HG02870 (cell line): ENCODE results near the gene PI16.

Source experiments
- ATAC-seq: cut with Tn5 transposase; IDR thresholded peaks from one replicate; pipeline ENCODE4 v1.9.1; 2021; ENCODE audit warnings: mild to moderate bottlenecking, moderate library complexity; ENCODE audit not compliant: unreplicated experiment

The PI16 gene

GRCh38 chr6:36997811-36998722 is 43.5 kb downstream of the PI16 start:
- ATAC-seq, result no peak

- no peak for ATAC-seq
Observed at GRCh38 chr6:36998723-36999038, 44.1 kb downstream of the PI16 start.

GRCh38 chr6:36999061-36999750 is 44.7 kb downstream of the PI16 start:
- no peak for ATAC-seq

GRCh38 chr6:36999751-37000125 is 45.2 kb downstream of the PI16 start:
- ATAC-seq, result no peak

- ATAC-seq, result no peak
Observed at GRCh38 chr6:37004044-37004980, 49.8 kb downstream of the PI16 start.

- peak; percentile 74 for ATAC-seq
Observed at GRCh38 chr6:37005061-37005810, 50.7 kb downstream of the PI16 start, which contains the start of gene FGD2. Gene FGD2, plus strand, starts transcription at chr6:37005655. Its CDS starts 163 bp downstream, at chr6:37005818.

- ATAC-seq, result peak; percentile 5
Observed at GRCh38 chr6:37005827-37006567, 51.5 kb downstream of the PI16 start.

GRCh38 chr6:37006793-37007339 is 52.3 kb downstream of the PI16 start:
- no peak for ATAC-seq

- no peak for ATAC-seq
Observed at GRCh38 chr6:37007340-37008043, 53.0 kb downstream of the PI16 start.

GRCh38 chr6:37008484-37009465 is 54.2 kb downstream of the PI16 start:
- no peak for ATAC-seq

GRCh38 chr6:37010402-37010892 is 55.9 kb downstream of the PI16 start:
- ATAC-seq, result no peak

- ATAC-seq, result no peak
Observed at GRCh38 chr6:37011656-37012378, 57.3 kb downstream of the PI16 start.

GRCh38 chr6:37013516-37014491 is 59.3 kb downstream of the PI16 start:
- ATAC-seq, result no peak
